Mesendoderm (in vitro differentiated cells): Measurements from ENCODE around the gene NHERF1.

Experiments used
- DNase-seq: peaks from one replicate; pipeline ENCODE4 v3.0.0; 2013
- H2AK5ac ChIP-seq: 2 replicates; pipeline ENCODE4 v1.6.1; 2013; ENCODE audit warnings: low read length, inconsistent platforms
- H2BK120ac ChIP-seq: 2 replicates; pipeline ENCODE4 v1.6.1; 2013; ENCODE audit warnings: low read depth, mild to moderate bottlenecking, low read length, moderate library complexity, mixed read lengths
- H2BK15ac ChIP-seq: replicated peaks from 2 replicates; pipeline ENCODE4 v1.6.1; 2013; ENCODE audit warnings: low read depth, mild to moderate bottlenecking, moderate library complexity
- H2BK5ac ChIP-seq: 2 replicates; pipeline ENCODE4 v1.6.1; 2013; ENCODE audit warnings: low read length, inconsistent platforms
- H3K18ac ChIP-seq: 2 replicates; pipeline ENCODE4 v1.6.1; 2013; ENCODE audit warnings: mild to moderate bottlenecking, low read length, mixed read lengths
- H3K23ac ChIP-seq: one replicate; pipeline ENCODE4 v1.6.1; 2013; ENCODE audit warnings: low read length
- H3K27ac ChIP-seq: 2 replicates; pipeline ENCODE4 v1.5.1; 2013; ENCODE audit warnings: low read depth, mild to moderate bottlenecking, inconsistent platforms, low read length, moderate library complexity
- H3K27me3 ChIP-seq: 2 replicates; pipeline ENCODE4 v1.6.1; 2013; ENCODE audit warnings: low read length, control low read depth, mild to moderate bottlenecking, inconsistent platforms; ENCODE audit not compliant: insufficient read depth, poor library complexity
- H3K36me3 ChIP-seq: 2 replicates; pipeline ENCODE4 v1.6.1; 2013; ENCODE audit warnings: low read length, inconsistent platforms; ENCODE audit not compliant: control insufficient read depth, insufficient read depth
- H3K4ac ChIP-seq: one replicate; pipeline ENCODE4 v1.6.1; 2013; ENCODE audit warnings: low read depth, mild to moderate bottlenecking, low read length, moderate library complexity
- H3K4me1 ChIP-seq: 2 replicates; pipeline ENCODE4 v1.6.1; 2013; ENCODE audit warnings: low read depth, low read length, inconsistent platforms; ENCODE audit not compliant: control insufficient read depth
- H3K4me2 ChIP-seq: 2 replicates; pipeline ENCODE4 v1.6.1; 2013; ENCODE audit warnings: low read length
- H3K4me3 ChIP-seq: 2 replicates; pipeline ENCODE4 v1.5.1; 2013; ENCODE audit warnings: mild to moderate bottlenecking, low read length
- H3K56ac ChIP-seq: one replicate; pipeline ENCODE4 v1.6.1; 2013; ENCODE audit warnings: low read length
- H3K79me1 ChIP-seq: 2 replicates; pipeline ENCODE4 v1.6.1; 2013; ENCODE audit warnings: low read length, inconsistent platforms
- H3K79me2 ChIP-seq: 2 replicates; pipeline ENCODE4 v1.6.1; 2013; ENCODE audit warnings: mild to moderate bottlenecking, low read length; ENCODE audit not compliant: control insufficient read depth, insufficient read depth
- H3K9ac ChIP-seq: 2 replicates; pipeline ENCODE4 v1.6.1; 2013; ENCODE audit warnings: low read length, inconsistent platforms
- H4K5ac ChIP-seq: one replicate; pipeline ENCODE4 v1.6.1; 2013; ENCODE audit warnings: low read length
- H4K8ac ChIP-seq: one replicate; pipeline ENCODE4 v1.6.1; 2013; ENCODE audit warnings: low read depth, mild to moderate bottlenecking, control low read depth, low read length, moderate library complexity
- WGBS: extraction: QIAGEN DNeasy Blood & Tissue Kit; methylation state at CpG from one replicate; pipeline ENCODE4 v1.1.7; 2013; ENCODE audit warnings: low lambda C conversion rate, missing lambda C conversion rate; ENCODE audit not compliant: insufficient coverage; ENCODE audit errors: extremely low coverage; 5-methylcytosine and 5-hydroxymethylcytosine counted together

The NHERF1 gene

DNA sequence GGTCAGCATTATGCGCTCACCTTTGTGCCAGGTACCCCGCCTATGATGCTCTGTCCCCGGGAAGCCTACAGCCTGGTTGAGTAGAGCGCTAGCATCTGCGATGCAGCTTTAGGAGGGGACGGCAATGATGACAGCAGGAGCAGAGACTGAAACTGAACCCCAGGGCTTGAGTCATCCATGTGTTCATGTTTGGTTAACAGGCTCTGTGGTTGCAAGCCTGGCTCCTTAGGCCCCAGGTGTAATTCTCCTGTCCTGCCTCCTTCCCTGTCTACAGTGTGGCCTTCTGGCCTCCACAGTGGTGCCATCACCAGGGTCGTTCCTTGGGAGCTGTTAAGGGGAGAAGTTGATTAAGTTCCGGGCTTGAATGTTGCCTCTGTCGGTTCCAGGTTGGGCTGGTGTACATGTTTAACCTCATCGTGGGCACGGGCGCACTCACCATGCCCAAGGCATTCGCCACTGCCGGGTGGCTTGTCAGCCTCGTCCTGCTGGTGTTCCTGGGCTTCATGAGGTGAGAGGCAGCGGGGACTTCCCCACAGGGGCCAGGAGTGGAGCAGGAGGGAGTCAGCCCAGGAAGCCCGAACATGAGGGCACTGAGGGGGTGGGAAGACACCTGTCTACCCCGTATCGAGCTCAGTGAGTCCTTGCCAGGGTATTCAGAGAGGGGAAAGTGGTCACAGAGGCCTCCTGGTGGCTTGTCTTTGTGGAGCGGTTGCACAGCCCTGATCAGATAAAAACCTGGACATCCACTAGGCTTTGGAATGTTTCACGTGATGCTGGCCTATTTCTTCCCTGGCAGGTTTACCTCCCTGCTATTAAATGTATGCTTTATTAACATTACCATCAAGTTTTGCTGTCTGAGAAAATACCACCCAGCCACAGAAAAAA, 36.9 kb downstream of the NHERF1 start:
- no CpG with 5 or more reads among the region's 21 CpGs for WGBS
- DNase-seq = no peak
- Histone ChIP-seq H3K79me1 (peaks cover 3% of the 10 kb centered on the region), H2BK5ac (no peak overlapping the region), H3K4me3 (no peak overlapping the region), H4K5ac (no peak overlapping the region), H3K36me3 (peaks cover 2% of the 10 kb centered on the region), H3K4ac (no peak overlapping the region), H3K56ac (no peak overlapping the region), H4K8ac (no peak overlapping the region), H2BK120ac (no peak overlapping the region), H2BK15ac (no peak overlapping the region), H3K79me2 (no peaks in the 10 kb centered on the region), H3K9ac (no peak overlapping the region), H3K27ac (no peak overlapping the region), H3K4me1 (no peaks in the 10 kb centered on the region), H3K18ac (no peak overlapping the region), H3K27me3 (no peaks in the 10 kb centered on the region), H3K23ac (no peak overlapping the region), H2AK5ac (no peak overlapping the region), H3K4me2 (no peak overlapping the region)

GRCh38 chr17:74785981-74786360, 37.5 kb downstream of the NHERF1 start:
- H2AK5ac ChIP-seq = no peak overlapping the region
- DNase-seq = no peak
- H3K56ac ChIP-seq = no peak overlapping the region
- H3K27me3 ChIP-seq = no peaks in the 10 kb centered on the region
- no peak overlapping the region for H2BK5ac ChIP-seq
- no peak overlapping the region for H3K4ac ChIP-seq
- H3K23ac ChIP-seq = no peak overlapping the region
- no peaks in the 10 kb centered on the region for H3K4me1 ChIP-seq
- no peak overlapping the region for H3K4me2 ChIP-seq
- H4K5ac ChIP-seq = no peak overlapping the region
- H4K8ac ChIP-seq = no peak overlapping the region
- peaks cover 2% of the 10 kb centered on the region for H3K36me3 ChIP-seq
- H3K79me2 ChIP-seq = no peaks in the 10 kb centered on the region
- peaks cover 3% of the 10 kb centered on the region for H3K79me1 ChIP-seq
- no peak overlapping the region for H3K4me3 ChIP-seq
- no peak overlapping the region for H3K9ac ChIP-seq
- no peak overlapping the region for H2BK15ac ChIP-seq
- H3K27ac ChIP-seq = no peak overlapping the region
- no peak overlapping the region for H2BK120ac ChIP-seq
- WGBS = no CpG with 5 or more reads among the region's 9 CpGs
- no peak overlapping the region for H3K18ac ChIP-seq

GRCh38 chr17:74786431-74787055, 38.1 kb downstream of the NHERF1 start:
- Histone ChIP-seq H4K8ac (no peak overlapping the region), H3K4me3 (no peak overlapping the region), H3K23ac (no peak overlapping the region), H3K27me3 (no peaks in the 10 kb centered on the region), H3K4ac (no peak overlapping the region), H3K36me3 (peaks cover 2% of the 10 kb centered on the region), H3K27ac (no peak overlapping the region), H4K5ac (no peak overlapping the region), H3K79me1 (peaks cover 3% of the 10 kb centered on the region), H3K56ac (no peak overlapping the region), H2BK5ac (no peak overlapping the region), H2AK5ac (no peak overlapping the region), H3K4me1 (no peaks in the 10 kb centered on the region), H3K79me2 (no peaks in the 10 kb centered on the region), H2BK120ac (no peak overlapping the region), H3K9ac (no peak overlapping the region), H3K18ac (no peak overlapping the region), H2BK15ac (no peak overlapping the region), H3K4me2 (no peak overlapping the region)
- no peak for DNase-seq
- no CpG with 5 or more reads among the region's 16 CpGs for WGBS

DNA sequence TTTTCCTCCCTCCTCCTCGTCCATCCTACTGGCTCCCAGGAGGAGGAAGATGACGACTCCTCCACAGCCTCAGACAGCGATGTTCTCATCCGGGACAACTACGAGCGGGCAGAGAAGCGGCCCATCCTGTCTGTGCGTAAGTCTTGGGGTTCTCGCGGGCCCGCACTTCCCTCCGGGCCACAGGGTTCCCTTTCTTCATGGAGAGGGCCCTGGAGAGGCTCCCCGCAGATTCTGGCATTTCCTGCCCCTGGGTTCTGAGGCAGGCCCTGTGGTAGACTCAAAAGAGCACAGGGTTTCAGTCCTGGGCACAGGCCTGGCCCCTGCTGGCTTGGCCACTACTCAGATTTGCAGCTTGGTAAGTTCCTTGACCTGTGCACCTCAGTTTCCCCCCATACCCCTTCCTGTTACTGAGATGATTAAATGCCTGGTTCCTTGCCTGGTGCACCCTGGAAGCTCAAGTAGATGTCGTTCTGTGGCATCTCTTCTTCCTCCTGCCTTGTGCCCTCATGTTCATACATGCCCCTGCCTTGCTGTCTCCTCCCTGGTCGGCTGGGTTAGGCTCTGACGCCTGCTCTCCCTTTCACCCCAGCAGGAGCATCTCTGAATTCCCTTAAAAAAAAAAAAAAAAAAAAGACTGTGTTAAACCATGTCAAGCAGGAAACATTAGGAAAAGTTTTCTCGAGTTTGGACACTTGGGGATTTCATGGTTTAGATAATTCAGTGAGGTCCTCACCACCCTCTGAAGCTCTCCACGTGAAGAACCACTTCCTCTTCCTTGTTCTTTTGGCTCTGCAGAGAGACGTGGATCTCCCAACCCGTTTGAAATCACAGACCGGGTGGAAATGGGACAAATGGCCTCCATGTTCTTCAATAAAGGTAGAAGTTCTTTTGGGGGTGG, 42.0 kb downstream of the NHERF1 start:
- no peak overlapping the region for H2BK120ac ChIP-seq
- no peak overlapping the region for H3K27ac ChIP-seq
- no peak overlapping the region for H3K4ac ChIP-seq
- no peak overlapping the region for H3K56ac ChIP-seq
- no peak for DNase-seq
- H3K4me1 ChIP-seq = no peaks in the 10 kb centered on the region
- no peak overlapping the region for H4K5ac ChIP-seq
- H4K8ac ChIP-seq = no peak overlapping the region
- H2BK15ac ChIP-seq = no peak overlapping the region
- no peak overlapping the region for H2AK5ac ChIP-seq
- H3K79me1 ChIP-seq = no peaks in the 10 kb centered on the region
- H3K9ac ChIP-seq = no peak overlapping the region
- H3K27me3 ChIP-seq = no peaks in the 10 kb centered on the region
- no peak overlapping the region for H2BK5ac ChIP-seq
- H3K79me2 ChIP-seq = no peaks in the 10 kb centered on the region
- H3K23ac ChIP-seq = no peak overlapping the region
- H3K36me3 ChIP-seq = peaks cover 12% of the 10 kb centered on the region
- no CpG with 5 or more reads among the region's 21 CpGs for WGBS
- H3K18ac ChIP-seq = no peak overlapping the region
- no peak overlapping the region for H3K4me3 ChIP-seq
- no peak overlapping the region for H3K4me2 ChIP-seq

DNA sequence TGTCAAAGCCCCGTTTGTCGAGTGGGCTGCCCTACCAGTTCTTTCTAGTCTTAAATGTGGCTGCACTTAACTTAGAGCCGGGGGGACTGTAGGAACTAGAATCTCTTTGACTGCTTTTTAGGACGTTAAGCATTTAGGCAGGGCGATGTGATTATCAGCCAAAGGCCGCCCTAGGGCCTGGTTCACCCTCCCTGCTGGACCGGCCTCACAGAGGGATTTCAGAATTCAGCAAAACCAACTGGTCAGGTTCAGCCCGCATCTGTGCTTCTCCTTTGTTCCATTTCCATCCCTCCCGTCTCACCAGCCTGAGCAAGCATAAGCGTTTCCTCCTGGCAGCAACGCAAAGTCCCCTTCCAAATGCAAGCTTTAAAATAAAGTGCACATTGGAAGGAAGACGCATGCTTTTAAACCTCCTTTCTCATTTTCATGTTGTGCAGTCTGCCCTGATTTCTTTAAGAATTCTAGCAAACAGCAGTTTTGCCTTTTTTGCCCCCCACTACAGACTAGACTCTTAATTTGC, 44.2 kb downstream of the NHERF1 start:
- H3K4me3 ChIP-seq = no peak overlapping the region
- H3K4ac ChIP-seq = no peak overlapping the region
- no peak overlapping the region for H2BK5ac ChIP-seq
- H2BK120ac ChIP-seq = no peak overlapping the region
- H4K8ac ChIP-seq = no peak overlapping the region
- no peaks in the 10 kb centered on the region for H3K27me3 ChIP-seq
- no peak overlapping the region for H3K56ac ChIP-seq
- H2BK15ac ChIP-seq = no peak overlapping the region
- H3K4me2 ChIP-seq = no peak overlapping the region
- no CpG with 5 or more reads among the region's 12 CpGs for WGBS
- H3K27ac ChIP-seq = no peak overlapping the region
- H3K36me3 ChIP-seq = peaks cover 12% of the 10 kb centered on the region
- no peaks in the 10 kb centered on the region for H3K79me2 ChIP-seq
- no peaks in the 10 kb centered on the region for H3K4me1 ChIP-seq
- H3K9ac ChIP-seq = no peak overlapping the region
- H4K5ac ChIP-seq = no peak overlapping the region
- H3K18ac ChIP-seq = no peak overlapping the region
- no peak overlapping the region for H2AK5ac ChIP-seq
- no peaks in the 10 kb centered on the region for H3K79me1 ChIP-seq
- H3K23ac ChIP-seq = no peak overlapping the region
- DNase-seq = no peak
